Measurements from ENCODE around the gene PRKRA. TPM values are rescaled to one million over a fixed set of nuclear protein-coding genes. Genes with fewer than 3 reads are reported as not detected.

PRKRA gene
- total and polyA plus RNA-seq, 2 of the 13 experiments (the other 11 are each of a cell fraction or from before 2014, with no cell fraction given) = 53.1 to 74.7 TPM

- no peak for TF ChIP-seq MAF1 (CRISPR knock-in tag; IDR thresholded peaks at IDR 0.05; ENCODE audit: borderline replicate concordance)
- no peak for TF ChIP-seq SMARCC2 (IDR thresholded peaks at IDR 0.05)
- no peak for TF ChIP-seq TFE3 (CRISPR knock-in tag; IDR thresholded peaks at IDR 0.05)
- peak; percentile 48; the same call in 1 of the 2 replicates for TF ChIP-seq ZHX2 (IDR thresholded peaks at IDR 0.05; ENCODE audit: low read depth)
- TF ChIP-seq ZHX2 (CRISPR knock-in tag; IDR thresholded peaks at IDR 0.05; ENCODE audit: borderline replicate concordance) = no peak
- TF ChIP-seq ESRRA (CRISPR knock-in tag; IDR thresholded peaks at IDR 0.05; ENCODE audit: low read depth) = 0 out of 2 replicates have a peak, but pooled peaks have one; percentile 27
- 0 out of 2 replicates have a peak, but pooled peaks have one; percentile 53 for TF ChIP-seq NCOA1 (CRISPR knock-in tag; IDR thresholded peaks at IDR 0.05)
- TF ChIP-seq ZNF770 (CRISPR knock-in tag; IDR thresholded peaks at IDR 0.05) = peak; percentile 68
- TF ChIP-seq HNF1B (CRISPR knock-in tag; IDR thresholded peaks at IDR 0.05) = 0 out of 2 replicates have a peak, but pooled peaks have one; percentile 48
- TF ChIP-seq ZSCAN29 (CRISPR knock-in tag; conservative IDR thresholded peaks at IDR 0.05) = no peak
- TF ChIP-seq HIC2 (CRISPR knock-in tag; IDR thresholded peaks at IDR 0.05; ENCODE audit: low read depth) = no peak
- TF ChIP-seq PHF21A (CRISPR knock-in tag; IDR thresholded peaks at IDR 0.05) = no peak
- no peak for TF ChIP-seq FOSL2 (CRISPR knock-in tag; IDR thresholded peaks at IDR 0.05)
- TF ChIP-seq PREB (CRISPR knock-in tag; IDR thresholded peaks at IDR 0.05) = no peak
Measured at GRCh38 chr2:178413472-178414265, 37.3 kb downstream of the PRKRA start (continued).
